SJCRH30 (cell line): ENCODE measurements around the gene HPSE2. TPM values are rescaled to one million over a fixed set of nuclear protein-coding genes. Genes with fewer than 3 reads are reported as not detected.

Experiments used
- DNase-seq, 2 experiments: peaks; one replicate each; pipeline ENCODE4 v3.0.0-alpha.2; 2015 to 2020
- H3K27ac ChIP-seq: fragments of 250-450 bp; sonication (Bioruptor Pico); 2 replicates; pipeline ENCODE4 v1.5.1; 2020; ENCODE audit warnings: mild to moderate bottlenecking, moderate library complexity
- H3K27me3 ChIP-seq: fragments of 250-450 bp; sonication (Bioruptor Pico); 2 replicates; pipeline ENCODE4 v1.5.1; 2020; ENCODE audit warnings: mild to moderate bottlenecking, moderate library complexity
- H3K36me3 ChIP-seq: fragments of 250-450 bp; sonication (Bioruptor Pico); 2 replicates; pipeline ENCODE4 v1.5.1; 2020; ENCODE audit warnings: mild to moderate bottlenecking, moderate library complexity
- H3K4me1 ChIP-seq: fragments of 250-450 bp; sonication (Bioruptor Pico); 2 replicates; pipeline ENCODE4 v1.5.1; 2020; ENCODE audit warnings: mild to moderate bottlenecking, moderate library complexity
- H3K4me3 ChIP-seq: fragments of 250-450 bp; sonication (Bioruptor Pico); 2 replicates; pipeline ENCODE4 v1.5.1; 2020; ENCODE audit warnings: mild to moderate bottlenecking, moderate library complexity
- H3K9me3 ChIP-seq: fragments of 250-450 bp; sonication (Bioruptor Pico); replicated peaks from 2 replicates; pipeline ENCODE4 v1.5.1; 2020; ENCODE audit warnings: mild to moderate bottlenecking, moderate library complexity
- total RNA-seq: library from RNA; depleted of rRNA; stranded (reverse); fragments of >200 nt; shearing (Covaris generic); gene quantifications from 2 replicates; pipeline ENCODE4 v1.2.3, GENCODE V29; 2014

HPSE2 gene
- total RNA-seq, 1 experiment from 2014 or later, result not detected

GRCh38 chr10:98748298-98748697 is 487.4 kb downstream of the HPSE2 start:
- H3K27ac ChIP-seq, result no peak overlapping the region
- no peak overlapping the region for H3K4me3 ChIP-seq
- H3K9me3 ChIP-seq, result no peaks in the 10 kb centered on the region
- H3K27me3 ChIP-seq, result no peaks in the 10 kb centered on the region
- DNase-seq, result peak; percentile 20 to 69
- no peaks in the 10 kb centered on the region for H3K36me3 ChIP-seq
- no peaks in the 10 kb centered on the region for H3K4me1 ChIP-seq

GRCh38 chr10:98745645-98746044 is 490.0 kb downstream of the HPSE2 start:
- no peaks in the 10 kb centered on the region for H3K9me3 ChIP-seq
- H3K4me1 ChIP-seq, result no peaks in the 10 kb centered on the region
- H3K27ac ChIP-seq, result no peak overlapping the region
- no peaks in the 10 kb centered on the region for H3K36me3 ChIP-seq
- peak in 1 of 2 experiments; percentile 15 for DNase-seq
- H3K27me3 ChIP-seq, result no peaks in the 10 kb centered on the region
- no peak overlapping the region for H3K4me3 ChIP-seq

GRCh38 chr10:98720551-98720950 is 515.1 kb downstream of the HPSE2 start:
- no peak for DNase-seq
- H3K27me3 ChIP-seq, result no peaks in the 10 kb centered on the region
- no peaks in the 10 kb centered on the region for H3K9me3 ChIP-seq
- H3K4me3 ChIP-seq, result no peak overlapping the region
- H3K4me1 ChIP-seq, result no peaks in the 10 kb centered on the region; the same call in 1 of the 2 replicates
- H3K36me3 ChIP-seq, result no peaks in the 10 kb centered on the region
- no peak overlapping the region for H3K27ac ChIP-seq

GRCh38 chr10:98713586-98713985 is 522.1 kb downstream of the HPSE2 start:
- Histone ChIP-seq H3K9me3 (no peaks in the 10 kb centered on the region), H3K27ac (no peak overlapping the region)
- DNase-seq, result no peak

GRCh38 chr10:98696516-98696915 is 539.1 kb downstream of the HPSE2 start:
- Histone ChIP-seq H3K27me3 (no peaks in the 10 kb centered on the region), H3K36me3 (no peaks in the 10 kb centered on the region), H3K27ac (no peak overlapping the region; the same call in 1 of the 2 replicates), H3K4me1 (peaks cover 7% of the 10 kb centered on the region), H3K4me3 (no peak overlapping the region), H3K9me3 (no peaks in the 10 kb centered on the region; the same call in 1 of the 2 replicates)
- peak; percentile 83 to 85 for DNase-seq

More at GRCh38 chr10:98713586-98713985, 522.1 kb downstream of the HPSE2 start:
- H3K36me3 ChIP-seq, result no peaks in the 10 kb centered on the region
- no peak overlapping the region for H3K4me3 ChIP-seq
- H3K27me3 ChIP-seq, result no peaks in the 10 kb centered on the region
- H3K4me1 ChIP-seq, result no peaks in the 10 kb centered on the region

- Histone ChIP-seq H3K27me3 (no peaks in the 10 kb centered on the region), H3K27ac (no peak overlapping the region), H3K9me3 (no peaks in the 10 kb centered on the region; the same call in 1 of the 2 replicates), H3K4me1 (peaks cover 7% of the 10 kb centered on the region), H3K4me3 (no peak overlapping the region), H3K36me3 (no peaks in the 10 kb centered on the region)
- no peak for DNase-seq
Observed at GRCh38 chr10:98694883-98695282, 540.8 kb downstream of the HPSE2 start.

- no peaks in the 10 kb centered on the region; the same call in 1 of the 2 replicates for H3K9me3 ChIP-seq
- no peak overlapping the region for H3K27ac ChIP-seq
- H3K36me3 ChIP-seq, result no peaks in the 10 kb centered on the region
- peaks cover 7% of the 10 kb centered on the region for H3K4me1 ChIP-seq
- H3K4me3 ChIP-seq, result no peak overlapping the region
- no peaks in the 10 kb centered on the region for H3K27me3 ChIP-seq
- no peak for DNase-seq
Observed at GRCh38 chr10:98694014-98694413, 541.6 kb downstream of the HPSE2 start.

- peaks cover 12% of the 10 kb centered on the region for H3K4me1 ChIP-seq
- no peak overlapping the region for H3K4me3 ChIP-seq
- 0 out of 2 replicates have a peak, but pooled peaks cover 6% of the 10 kb centered on the region for H3K9me3 ChIP-seq
- DNase-seq, result no peak
- H3K27me3 ChIP-seq, result no peaks in the 10 kb centered on the region
- no peaks in the 10 kb centered on the region for H3K36me3 ChIP-seq
- H3K27ac ChIP-seq, result no peak overlapping the region
Observed at GRCh38 chr10:98687685-98688084, 548.0 kb downstream of the HPSE2 start.

GRCh38 chr10:98684019-98684899 is 551.4 kb downstream of the HPSE2 start:
- peak overlapping the region; percentile 48 for H3K27ac ChIP-seq
- 0 out of 2 replicates have a peak, but pooled peaks cover 6% of the 10 kb centered on the region for H3K9me3 ChIP-seq
- H3K36me3 ChIP-seq, result no peaks in the 10 kb centered on the region
- DNase-seq, result peak; percentile 47 to 74
- H3K4me3 ChIP-seq, result no peak overlapping the region
- peaks cover 12% of the 10 kb centered on the region for H3K4me1 ChIP-seq
- no peaks in the 10 kb centered on the region for H3K27me3 ChIP-seq

GRCh38 chr10:98676895-98677294 is 558.8 kb downstream of the HPSE2 start:
- Histone ChIP-seq H3K27me3 (no peaks in the 10 kb centered on the region), H3K4me1 (peaks cover 22% of the 10 kb centered on the region), H3K4me3 (no peak overlapping the region), H3K27ac (no peak overlapping the region), H3K9me3 (no peaks in the 10 kb centered on the region), H3K36me3 (no peaks in the 10 kb centered on the region)
- DNase-seq, result no peak

GRCh38 chr10:98675902-98676301 is 559.8 kb downstream of the HPSE2 start:
- no peaks in the 10 kb centered on the region for H3K9me3 ChIP-seq
- DNase-seq, result no peak
- no peaks in the 10 kb centered on the region for H3K27me3 ChIP-seq
- H3K4me3 ChIP-seq, result no peak overlapping the region
- peaks cover 26% of the 10 kb centered on the region for H3K4me1 ChIP-seq
- H3K27ac ChIP-seq, result no peak overlapping the region
- no peaks in the 10 kb centered on the region for H3K36me3 ChIP-seq

GRCh38 chr10:98673171-98673782 is 562.4 kb downstream of the HPSE2 start:
- Histone ChIP-seq H3K4me1 (peaks cover 26% of the 10 kb centered on the region), H3K27ac (peak overlapping the region; percentile 69), H3K36me3 (no peaks in the 10 kb centered on the region), H3K4me3 (no peak overlapping the region), H3K27me3 (no peaks in the 10 kb centered on the region), H3K9me3 (no peaks in the 10 kb centered on the region)
- DNase-seq, result peak; percentile 68 to 88

- Histone ChIP-seq H3K27me3 (no peaks in the 10 kb centered on the region), H3K4me3 (no peak overlapping the region), H3K36me3 (no peaks in the 10 kb centered on the region), H3K9me3 (peaks cover 11% of the 10 kb centered on the region), H3K27ac (no peak overlapping the region), H3K4me1 (peaks cover 6% of the 10 kb centered on the region)
- DNase-seq, result no peak
Observed at GRCh38 chr10:98667081-98667480, 568.6 kb downstream of the HPSE2 start.

- H3K4me1 ChIP-seq, result no peaks in the 10 kb centered on the region
- DNase-seq, result no peak
Observed at GRCh38 chr10:98666276-98666675, 569.4 kb downstream of the HPSE2 start.

GRCh38 chr10:98664329-98665042 is 571.2 kb downstream of the HPSE2 start:
- Histone ChIP-seq H3K4me1 (no peaks in the 10 kb centered on the region), H3K27ac (no peak overlapping the region), H3K4me3 (no peak overlapping the region), H3K9me3 (peaks cover 11% of the 10 kb centered on the region), H3K36me3 (no peaks in the 10 kb centered on the region), H3K27me3 (no peaks in the 10 kb centered on the region)
- DNase-seq, result peak; percentile 11 to 57

More at GRCh38 chr10:98666276-98666675, 569.4 kb downstream of the HPSE2 start:
- Histone ChIP-seq H3K27me3 (no peaks in the 10 kb centered on the region), H3K36me3 (no peaks in the 10 kb centered on the region), H3K9me3 (peaks cover 11% of the 10 kb centered on the region), H3K4me3 (no peak overlapping the region), H3K27ac (no peak overlapping the region)
